ENCODE data around the gene TRAPPC10. TPM values are rescaled to one million over a fixed set of nuclear protein-coding genes. Genes with fewer than 3 reads are reported as not detected.
"Not testable (repeated sequence)": the region's sequence is repeated elsewhere in the genome, so short reads cannot be mapped to it uniquely, and the experiment has no call there.

The TRAPPC10 gene
- polyA plus RNA-seq, 12 donors: 12.0 to 20.9 (median 15.9) TPM; not detected in 1

DNA sequence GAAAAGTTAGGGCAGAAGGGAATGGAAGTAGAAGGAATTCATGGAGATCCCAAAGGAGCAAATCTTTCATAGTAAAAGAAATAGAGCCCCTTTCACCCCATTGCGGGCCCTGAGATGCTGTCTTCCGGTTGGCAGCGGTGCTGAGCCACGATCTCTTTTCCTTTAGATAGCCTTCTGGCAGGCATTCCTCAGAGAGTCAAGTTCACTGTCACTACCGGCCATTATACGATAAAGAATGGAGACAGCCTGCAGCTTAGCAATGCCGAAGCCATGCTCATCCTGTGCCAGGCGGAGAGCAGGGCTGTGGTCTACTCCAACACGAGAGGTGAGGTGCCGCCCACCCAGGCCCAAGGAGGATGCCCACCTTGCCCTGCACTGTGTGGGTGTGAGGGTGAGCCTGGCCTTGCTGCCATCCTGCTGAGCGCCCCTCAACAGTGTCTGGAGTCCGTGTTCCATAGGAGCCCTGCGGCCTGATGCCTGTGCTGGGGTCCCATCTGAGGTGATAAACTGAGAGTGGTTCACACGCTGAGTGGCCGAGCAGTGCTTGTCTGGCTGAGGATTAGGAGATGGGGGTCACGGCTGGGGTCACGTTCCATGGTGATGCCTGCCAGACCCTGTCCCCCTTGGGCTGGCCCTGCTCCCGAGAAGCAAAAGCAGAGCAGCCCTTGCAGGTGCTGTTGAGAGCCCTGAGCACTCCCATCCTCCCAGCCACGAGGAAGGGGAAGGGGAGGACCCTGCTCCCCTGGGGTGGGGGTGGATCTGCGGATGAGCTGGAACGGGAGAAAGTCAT lies 74.7 kb downstream of the TRAPPC10 start:
- no peak for DNase-seq

GRCh38 chr21:44087426-44088400 lies 75.6 kb downstream of the TRAPPC10 start:
- DNase-seq: no peak

DNA sequence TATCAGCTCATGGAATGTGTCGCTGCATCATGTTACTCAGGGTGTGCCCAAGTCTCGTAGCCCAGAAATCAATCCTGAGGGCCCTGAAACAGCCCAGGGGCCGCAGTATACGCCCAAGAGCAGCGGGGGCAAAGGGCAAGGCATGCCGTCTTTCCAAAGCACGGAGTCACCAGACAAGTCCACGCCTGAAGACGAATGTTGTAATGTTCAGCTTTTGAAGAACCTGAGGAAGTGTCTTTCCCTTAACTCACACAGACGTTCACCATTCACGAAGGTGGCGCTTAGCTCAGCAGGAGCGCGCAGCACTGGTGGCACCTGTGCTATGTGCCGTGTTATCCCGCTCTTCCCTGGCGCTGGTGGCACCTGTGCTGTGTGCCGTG lies 76.3 kb downstream of the TRAPPC10 start:
- no peak for DNase-seq

GRCh38 chr21:44089001-44089911 lies 77.1 kb downstream of the TRAPPC10 start:
- no peak for DNase-seq

- no peak for DNase-seq
Observed at GRCh38 chr21:44090325-44090724, 78.2 kb downstream of the TRAPPC10 start.

GRCh38 chr21:44092211-44092610 lies 80.1 kb downstream of the TRAPPC10 start:
- DNase-seq: no peak

DNA sequence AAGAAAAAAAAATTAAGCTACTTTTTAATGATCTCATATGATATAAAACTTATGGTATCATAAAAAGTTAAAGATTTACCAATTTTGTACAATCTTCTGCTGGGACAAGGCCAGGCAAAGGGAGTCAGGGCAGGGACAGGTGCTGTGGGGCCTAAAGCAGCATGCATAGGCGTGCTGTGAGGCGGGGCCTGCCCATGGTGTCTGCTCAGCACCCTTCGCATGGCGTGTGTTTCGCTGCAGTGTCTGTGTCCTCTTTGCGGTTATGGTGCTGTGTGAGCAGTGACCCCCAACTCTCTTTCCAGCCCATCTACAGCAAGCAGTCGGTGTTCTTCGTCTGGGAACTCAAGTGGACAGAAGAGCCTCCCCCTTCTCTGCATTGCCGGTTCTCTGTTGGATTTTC lies 81.7 kb downstream of the TRAPPC10 start:
- DNase-seq: no peak

- no peak for DNase-seq
Observed at GRCh38 chr21:44094832-44095231, 82.7 kb downstream of the TRAPPC10 start.

DNA sequence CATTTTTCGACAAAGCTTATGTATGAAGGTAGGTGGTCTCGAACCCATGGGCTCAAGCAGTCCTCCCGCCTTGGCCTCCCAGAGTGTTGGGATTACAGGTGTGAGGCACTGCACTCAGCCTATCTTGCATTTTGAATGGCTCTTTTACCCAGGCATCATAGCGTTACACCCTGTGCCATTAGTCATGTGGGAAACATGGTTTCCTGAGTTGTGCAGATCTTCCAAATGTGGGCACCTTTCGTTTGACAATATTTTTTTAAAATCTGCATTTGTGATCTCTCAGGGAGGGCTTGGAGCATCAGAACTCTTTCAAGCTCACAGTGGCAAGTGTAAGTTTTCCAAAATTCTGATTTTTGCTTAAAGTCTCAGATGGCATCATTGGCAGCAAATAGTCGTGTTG lies 86.4 kb downstream of the TRAPPC10 start:
- not testable (repeated sequence) for DNase-seq

DNA sequence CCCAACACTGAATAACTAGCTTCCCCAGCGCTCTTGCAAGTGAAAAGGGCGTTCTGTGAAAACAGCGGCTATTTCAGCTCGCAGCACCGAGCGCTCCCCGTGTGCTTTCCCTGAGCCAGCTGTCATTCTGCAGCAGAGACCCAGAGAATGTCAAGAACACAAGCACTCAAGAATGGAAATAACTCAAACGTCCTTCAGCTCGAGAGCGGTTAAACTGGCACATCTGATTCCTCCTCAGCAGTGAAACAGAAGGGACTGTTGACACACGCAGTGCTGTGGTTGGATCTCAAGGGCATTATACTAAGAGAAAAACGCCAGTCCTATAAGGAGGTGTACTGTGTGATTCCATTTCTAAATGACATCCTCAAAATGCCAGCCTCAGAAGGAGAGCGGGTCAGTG lies 86.9 kb downstream of the TRAPPC10 start:
- not testable (repeated sequence) for DNase-seq

GRCh38 chr21:44107026-44107501 lies 95.0 kb downstream of the TRAPPC10 start, which contains the start of gene PWP2:
Gene PWP2 (plus strand): TSS chr21:44107399. CDS start chr21:44107417, 18 bp downstream.
- DNase-seq: not testable (repeated sequence)

DNA sequence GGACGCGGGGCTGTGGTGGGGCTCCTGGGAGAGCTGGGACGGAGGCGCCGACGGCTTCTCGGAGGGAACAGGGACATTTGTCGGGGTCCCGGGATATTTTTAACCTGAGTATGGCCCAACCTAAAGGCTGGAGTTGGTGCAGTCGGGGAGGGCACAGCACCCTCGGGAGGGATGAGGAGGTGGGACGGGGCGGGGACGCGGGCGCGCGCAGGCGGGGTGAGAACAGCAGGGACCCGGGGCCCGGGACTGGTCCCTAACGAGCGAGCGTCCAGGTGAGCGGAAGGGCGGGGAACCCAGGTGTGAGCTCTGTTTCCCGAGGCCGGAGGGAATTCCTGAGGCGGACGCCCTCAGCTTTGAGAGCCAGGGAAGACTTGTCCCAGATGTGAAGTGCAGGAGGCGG lies 95.5 kb downstream of the TRAPPC10 start:
- not testable (repeated sequence) for DNase-seq

DNA sequence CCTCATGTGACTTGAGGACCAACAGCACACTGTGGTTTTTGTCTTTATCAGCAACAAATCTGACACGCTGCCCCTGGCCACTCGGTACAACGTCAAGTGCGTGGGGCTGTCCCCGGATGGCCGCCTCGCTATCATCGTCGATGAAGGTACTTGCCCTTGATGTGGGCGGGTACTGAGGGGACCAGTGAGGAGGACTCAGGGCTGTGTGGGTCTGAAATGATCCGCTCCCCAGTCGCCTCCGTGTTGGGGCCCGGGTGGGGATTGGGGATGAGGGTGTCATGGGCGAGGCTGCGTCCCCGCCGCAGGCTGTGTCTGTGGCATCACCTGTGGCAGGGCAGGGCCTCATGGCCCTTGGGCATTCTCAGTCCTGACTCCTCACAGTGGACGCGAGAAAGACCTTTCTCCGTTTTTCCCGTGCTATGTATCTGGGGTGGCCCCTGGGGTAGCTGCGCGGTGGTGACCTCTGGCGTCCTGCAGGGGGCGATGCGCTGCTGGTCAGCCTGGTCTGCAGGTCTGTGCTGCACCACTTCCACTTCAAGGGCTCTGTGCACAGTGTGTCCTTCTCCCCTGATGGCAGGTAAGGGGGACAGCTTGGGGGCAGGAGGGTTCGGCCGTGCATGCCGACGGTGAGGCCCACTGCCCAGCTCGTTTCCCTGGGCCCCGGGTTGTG lies 101.7 kb downstream of the TRAPPC10 start:
- not testable (repeated sequence) for DNase-seq

GRCh38 chr21:44122131-44122530 lies 110.0 kb downstream of the TRAPPC10 start:
- not testable (repeated sequence) for DNase-seq

DNA sequence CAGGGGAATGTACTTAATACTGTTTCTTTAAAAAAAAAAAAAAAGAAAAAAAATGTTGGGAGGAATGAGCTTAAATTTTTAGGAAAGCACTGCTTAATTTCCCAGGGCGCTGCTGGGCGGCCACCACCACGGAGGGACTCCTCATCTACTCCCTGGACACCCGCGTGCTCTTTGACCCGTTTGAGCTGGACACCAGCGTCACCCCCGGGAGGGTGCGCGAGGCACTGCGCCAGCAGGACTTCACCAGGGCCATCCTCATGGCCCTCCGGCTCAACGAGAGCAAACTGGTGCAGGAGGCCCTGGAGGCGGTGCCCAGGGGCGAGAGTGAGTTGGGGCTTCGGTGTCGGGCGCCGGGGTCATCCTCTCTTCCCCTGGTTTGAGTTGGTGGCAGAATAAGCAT lies 115.7 kb downstream of the TRAPPC10 start:
- DNase-seq: not testable (repeated sequence)

- DNase-seq: not testable (repeated sequence)
Observed at GRCh38 chr21:44133715-44134057, 121.6 kb downstream of the TRAPPC10 start.

- not testable (repeated sequence) for DNase-seq
Observed at GRCh38 chr21:44134732-44135131, 122.6 kb downstream of the TRAPPC10 start.

DNA sequence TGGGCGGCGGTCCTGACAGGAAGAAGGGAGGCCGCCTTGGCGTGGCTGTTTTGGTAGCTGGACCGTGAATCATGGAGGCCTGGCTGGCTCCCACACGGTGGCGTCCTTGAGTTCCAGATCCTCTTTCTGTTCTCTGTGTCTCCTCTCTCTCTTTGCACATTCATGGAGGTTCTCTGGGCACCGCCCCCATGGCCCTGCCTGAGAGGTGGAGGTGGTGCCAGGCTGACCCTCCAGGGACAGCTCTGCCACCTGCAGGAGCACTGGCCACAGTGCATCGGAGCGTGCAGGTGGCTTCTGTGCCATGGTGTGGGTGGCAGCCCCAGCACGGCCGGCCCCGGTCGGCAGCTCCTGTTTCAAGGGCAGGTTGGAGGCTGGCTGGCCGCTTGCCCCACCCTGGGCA lies 125.9 kb downstream of the TRAPPC10 start:
- not testable (repeated sequence) for DNase-seq

DNA sequence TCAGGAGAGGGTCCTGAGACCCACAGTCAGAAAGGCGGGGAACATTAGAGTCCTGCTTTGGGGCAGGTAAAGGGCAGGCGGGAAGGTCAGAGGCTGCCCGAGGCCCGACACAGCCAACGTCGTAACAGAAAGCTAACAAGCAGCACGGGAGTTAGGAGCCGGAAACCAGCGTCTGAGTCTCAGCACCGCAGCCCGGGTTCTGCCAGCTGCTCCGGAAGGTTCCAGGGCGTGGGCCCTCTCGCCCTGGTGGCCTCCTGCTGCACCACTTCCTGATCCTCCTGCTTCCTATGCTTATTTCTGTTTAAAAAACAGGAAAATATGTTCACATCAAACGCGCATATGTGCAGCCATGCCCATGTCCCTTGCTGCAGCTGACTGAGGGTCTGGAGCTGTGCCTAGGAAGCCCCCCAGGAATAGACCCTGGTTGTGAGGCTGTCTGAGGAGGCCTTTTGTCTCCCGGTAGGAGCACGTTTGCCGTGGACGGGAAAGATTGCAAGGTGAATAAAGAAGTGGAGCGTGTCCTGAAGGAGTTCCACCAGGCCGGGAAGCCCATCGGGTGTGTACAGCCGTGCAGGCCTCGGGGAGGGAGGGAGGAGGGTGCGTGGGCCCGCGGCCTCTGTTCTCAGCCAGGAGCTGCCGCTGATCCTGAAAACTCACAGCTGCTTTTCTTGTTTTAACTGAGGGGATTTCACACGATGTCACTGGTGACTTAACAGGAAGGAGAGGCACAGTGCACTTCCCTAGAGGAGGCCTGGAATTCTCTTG lies 127.9 kb downstream of the TRAPPC10 start:
- DNase-seq: not testable (repeated sequence)

- not testable (repeated sequence) for DNase-seq
Observed at GRCh38 chr21:44140552-44140932, 128.4 kb downstream of the TRAPPC10 start.
